GM21825 (cell line): Measurements from ENCODE around the gene KLHL29.
A peak's percentile ranks its signal among the peaks of the same experiment; 100 is the strongest.

Source experiments
- ATAC-seq: cut with Tn5 transposase; IDR thresholded peaks from one replicate; pipeline ENCODE4 v1.9.1; 2021; ENCODE audit warnings: mild to moderate bottlenecking, moderate library complexity; ENCODE audit not compliant: unreplicated experiment

Gene KLHL29

GRCh38 chr2:23366720-23367119 lies 18.3 kb upstream of the KLHL29 start:
- no peak for ATAC-seq

GRCh38 chr2:23367760-23368159 lies 17.2 kb upstream of the KLHL29 start:
- ATAC-seq = no peak

GRCh38 chr2:23373666-23374065 lies 11.3 kb upstream of the KLHL29 start:
- ATAC-seq = no peak

GRCh38 chr2:23375448-23375847 lies 9.5 kb upstream of the KLHL29 start:
- no peak for ATAC-seq

GRCh38 chr2:23376075-23376474 lies 8.9 kb upstream of the KLHL29 start:
- ATAC-seq = no peak

GRCh38 chr2:23376972-23377371 lies 8.0 kb upstream of the KLHL29 start:
- ATAC-seq = no peak

GRCh38 chr2:23377771-23378170 lies 7.2 kb upstream of the KLHL29 start:
- ATAC-seq = no peak

- ATAC-seq = no peak
These were observed 6.5 kb upstream of the KLHL29 start for GRCh38 chr2:23378496-23378895.

GRCh38 chr2:23379220-23379695 lies 5.7 kb upstream of the KLHL29 start:
- peak; percentile 51 for ATAC-seq

GRCh38 chr2:23380562-23381065 lies 4.4 kb upstream of the KLHL29 start:
- ATAC-seq = peak; percentile 49

GRCh38 chr2:23381084-23381483 lies 3.9 kb upstream of the KLHL29 start:
- ATAC-seq = no peak

- ATAC-seq = no peak
These were observed 3.5 kb upstream of the KLHL29 start for GRCh38 chr2:23381485-23381884.

GRCh38 chr2:23383100-23383499 lies 1.9 kb upstream of the KLHL29 start:
- no peak for ATAC-seq

- ATAC-seq = peak; percentile 21
These were observed 370 bp downstream of the KLHL29 start for GRCh38 chr2:23385351-23385747.

- ATAC-seq = peak; percentile 19
These were observed 864 bp downstream of the KLHL29 start for GRCh38 chr2:23385748-23386338.

GRCh38 chr2:23386339-23387220 lies 1.6 kb downstream of the KLHL29 start:
- ATAC-seq = no peak

- ATAC-seq = no peak
These were observed 2.2 kb downstream of the KLHL29 start for GRCh38 chr2:23387221-23387550.

GRCh38 chr2:23387845-23388244 lies 2.9 kb downstream of the KLHL29 start:
- ATAC-seq = no peak

GRCh38 chr2:23388294-23388693 lies 3.3 kb downstream of the KLHL29 start:
- no peak for ATAC-seq

GRCh38 chr2:23388756-23389514 lies 4.0 kb downstream of the KLHL29 start:
- ATAC-seq = no peak

- no peak for ATAC-seq
These were observed 5.2 kb downstream of the KLHL29 start for GRCh38 chr2:23390152-23390551.
